ENCODE results near the gene OAT.

OAT gene

GRCh38 chr10:124418726-124419501 lies at the start of gene OAT:
TSS of gene OAT (minus strand) at chr10:124418923. CDS start at chr10:124412171, 6,752 bp downstream.
- DNase-seq (ENCODE audit: low read depth in 2 of 2): peak; percentile 86 to 97

- DNase-seq (ENCODE audit: low read depth in 2 of 2): no peak
Measured at GRCh38 chr10:124467165-124467564, 48.4 kb upstream of the OAT start.

- no peak for DNase-seq (ENCODE audit: low read depth in 2 of 2)
Measured at GRCh38 chr10:124465777-124466488, 47.2 kb upstream of the OAT start.

GRCh38 chr10:124465003-124465776 lies 46.5 kb upstream of the OAT start:
- no peak for DNase-seq (ENCODE audit: low read depth in 2 of 2)

- no peak for DNase-seq (ENCODE audit: low read depth in 2 of 2)
Measured at GRCh38 chr10:124464028-124464965, 45.6 kb upstream of the OAT start.

- DNase-seq (ENCODE audit: low read depth in 2 of 2): no peak
Measured at GRCh38 chr10:124462348-124462695, 43.6 kb upstream of the OAT start.

- DNase-seq (ENCODE audit: low read depth in 2 of 2): peak; percentile 75 to 81
Measured at GRCh38 chr10:124461642-124462347, 43.1 kb upstream of the OAT start, which contains the start of gene LHPP. TSS of gene LHPP (plus strand) at chr10:124461823. CDS start at chr10:124461863, 40 bp downstream.

GRCh38 chr10:124460144-124460543 lies 41.4 kb upstream of the OAT start:
- DNase-seq (ENCODE audit: low read depth in 2 of 2): no peak

- no peak for DNase-seq (ENCODE audit: low read depth in 2 of 2)
Measured at GRCh38 chr10:124459395-124459794, 40.7 kb upstream of the OAT start.

GRCh38 chr10:124458889-124459288 lies 40.2 kb upstream of the OAT start:
- DNase-seq (ENCODE audit: low read depth in 2 of 2): no peak

GRCh38 chr10:124458473-124458872 lies 39.8 kb upstream of the OAT start:
- no peak for DNase-seq (ENCODE audit: low read depth in 2 of 2)

GRCh38 chr10:124455441-124455840 lies 36.7 kb upstream of the OAT start:
- no peak for DNase-seq (ENCODE audit: low read depth in 2 of 2)

GRCh38 chr10:124453960-124454610 lies 35.4 kb upstream of the OAT start:
- no peak for DNase-seq (ENCODE audit: low read depth in 2 of 2)

GRCh38 chr10:124451276-124451675 lies 32.6 kb upstream of the OAT start:
- no peak for DNase-seq (ENCODE audit: low read depth in 2 of 2)

- DNase-seq (ENCODE audit: low read depth in 2 of 2): no peak
Measured at GRCh38 chr10:124450783-124451057, 32.0 kb upstream of the OAT start.

GRCh38 chr10:124450012-124450782 lies 31.5 kb upstream of the OAT start, which contains the start of gene NKX1-2:
TSS of gene NKX1-2 (minus strand) at chr10:124450035. CDS start at chr10:124449943, 92 bp downstream.
- no peak for DNase-seq (ENCODE audit: low read depth in 2 of 2)

GRCh38 chr10:124449170-124450011 lies 30.7 kb upstream of the OAT start:
- DNase-seq (ENCODE audit: low read depth in 2 of 2): no peak

- no peak for DNase-seq (ENCODE audit: low read depth in 2 of 2)
Measured at GRCh38 chr10:124448696-124449169, 30.0 kb upstream of the OAT start.
